ENCODE results near the gene GATA2.

Gene GATA2

DNA sequence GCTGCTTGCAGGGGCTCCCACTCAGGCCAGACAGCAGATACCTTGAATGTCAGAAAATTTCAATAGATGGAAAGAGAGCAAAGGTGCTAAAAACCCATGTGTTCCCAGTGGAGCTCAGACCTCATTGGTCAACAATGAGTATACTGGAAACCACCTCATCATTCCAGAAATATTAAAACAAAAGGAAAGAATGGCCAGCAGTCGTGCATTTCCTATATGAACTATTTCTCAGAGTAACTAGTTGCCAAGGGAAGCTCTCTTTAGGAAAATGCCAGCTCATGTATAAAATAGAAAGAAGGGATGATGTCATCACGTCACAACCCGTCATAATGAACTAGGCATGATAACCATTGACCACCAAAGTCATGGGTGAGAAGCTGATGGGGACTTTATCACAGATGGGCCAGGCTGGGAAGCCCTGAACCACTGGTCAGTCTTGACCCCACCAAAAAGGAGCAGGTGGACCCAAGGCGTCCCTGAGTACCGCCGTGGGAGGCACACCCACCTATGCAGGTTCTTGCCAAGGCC, 43.8 kb downstream of the GATA2 start:
- Histone ChIP-seq H3K27ac (replicated peaks) (no peak overlapping the region), H3K27me3 (ENCODE audit: insufficient read depth, poor library complexity, severe bottlenecking) (peaks cover 17% of the 10 kb centered on the region), H3K4me3 (replicated peaks; ENCODE audit: insufficient read depth, low read length) (no peak overlapping the region)
- TF ChIP-seq, protein P1, sequence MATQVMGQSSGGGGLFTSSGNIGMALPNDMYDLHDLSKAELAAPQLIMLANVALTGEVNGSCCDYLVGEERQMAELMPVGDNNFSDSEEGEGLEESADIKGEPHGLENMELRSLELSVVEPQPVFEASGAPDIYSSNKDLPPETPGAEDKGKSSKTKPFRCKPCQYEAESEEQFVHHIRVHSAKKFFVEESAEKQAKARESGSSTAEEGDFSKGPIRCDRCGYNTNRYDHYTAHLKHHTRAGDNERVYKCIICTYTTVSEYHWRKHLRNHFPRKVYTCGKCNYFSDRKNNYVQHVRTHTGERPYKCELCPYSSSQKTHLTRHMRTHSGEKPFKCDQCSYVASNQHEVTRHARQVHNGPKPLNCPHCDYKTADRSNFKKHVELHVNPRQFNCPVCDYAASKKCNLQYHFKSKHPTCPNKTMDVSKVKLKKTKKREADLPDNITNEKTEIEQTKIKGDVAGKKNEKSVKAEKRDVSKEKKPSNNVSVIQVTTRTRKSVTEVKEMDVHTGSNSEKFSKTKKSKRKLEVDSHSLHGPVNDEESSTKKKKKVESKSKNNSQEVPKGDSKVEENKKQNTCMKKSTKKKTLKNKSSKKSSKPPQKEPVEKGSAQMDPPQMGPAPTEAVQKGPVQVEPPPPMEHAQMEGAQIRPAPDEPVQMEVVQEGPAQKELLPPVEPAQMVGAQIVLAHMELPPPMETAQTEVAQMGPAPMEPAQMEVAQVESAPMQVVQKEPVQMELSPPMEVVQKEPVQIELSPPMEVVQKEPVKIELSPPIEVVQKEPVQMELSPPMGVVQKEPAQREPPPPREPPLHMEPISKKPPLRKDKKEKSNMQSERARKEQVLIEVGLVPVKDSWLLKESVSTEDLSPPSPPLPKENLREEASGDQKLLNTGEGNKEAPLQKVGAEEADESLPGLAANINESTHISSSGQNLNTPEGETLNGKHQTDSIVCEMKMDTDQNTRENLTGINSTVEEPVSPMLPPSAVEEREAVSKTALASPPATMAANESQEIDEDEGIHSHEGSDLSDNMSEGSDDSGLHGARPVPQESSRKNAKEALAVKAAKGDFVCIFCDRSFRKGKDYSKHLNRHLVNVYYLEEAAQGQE (IDR thresholded peaks at IDR 0.05; ENCODE audit: insufficient replicate concordance, low read depth), result no peak
- TF ChIP-seq SPI1 (IDR thresholded peaks at IDR 0.05; ENCODE audit: borderline replicate concordance, low read depth) (no peak), GABPA (IDR thresholded peaks at IDR 0.05; ENCODE audit: low read depth) (no peak), POLR2AphosphoS5 (IDR thresholded peaks at IDR 0.05; ENCODE audit: low read depth) (no peak)
- TF ChIP-seq, protein P2, sequence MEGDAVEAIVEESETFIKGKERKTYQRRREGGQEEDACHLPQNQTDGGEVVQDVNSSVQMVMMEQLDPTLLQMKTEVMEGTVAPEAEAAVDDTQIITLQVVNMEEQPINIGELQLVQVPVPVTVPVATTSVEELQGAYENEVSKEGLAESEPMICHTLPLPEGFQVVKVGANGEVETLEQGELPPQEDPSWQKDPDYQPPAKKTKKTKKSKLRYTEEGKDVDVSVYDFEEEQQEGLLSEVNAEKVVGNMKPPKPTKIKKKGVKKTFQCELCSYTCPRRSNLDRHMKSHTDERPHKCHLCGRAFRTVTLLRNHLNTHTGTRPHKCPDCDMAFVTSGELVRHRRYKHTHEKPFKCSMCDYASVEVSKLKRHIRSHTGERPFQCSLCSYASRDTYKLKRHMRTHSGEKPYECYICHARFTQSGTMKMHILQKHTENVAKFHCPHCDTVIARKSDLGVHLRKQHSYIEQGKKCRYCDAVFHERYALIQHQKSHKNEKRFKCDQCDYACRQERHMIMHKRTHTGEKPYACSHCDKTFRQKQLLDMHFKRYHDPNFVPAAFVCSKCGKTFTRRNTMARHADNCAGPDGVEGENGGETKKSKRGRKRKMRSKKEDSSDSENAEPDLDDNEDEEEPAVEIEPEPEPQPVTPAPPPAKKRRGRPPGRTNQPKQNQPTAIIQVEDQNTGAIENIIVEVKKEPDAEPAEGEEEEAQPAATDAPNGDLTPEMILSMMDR (IDR thresholded peaks at IDR 0.05; ENCODE audit: insufficient read depth, low read length), result no peak
- DNase-seq (ENCODE audit: low read depth in 1 of 2, low spot score in 1 of 2), result no peak

DNA sequence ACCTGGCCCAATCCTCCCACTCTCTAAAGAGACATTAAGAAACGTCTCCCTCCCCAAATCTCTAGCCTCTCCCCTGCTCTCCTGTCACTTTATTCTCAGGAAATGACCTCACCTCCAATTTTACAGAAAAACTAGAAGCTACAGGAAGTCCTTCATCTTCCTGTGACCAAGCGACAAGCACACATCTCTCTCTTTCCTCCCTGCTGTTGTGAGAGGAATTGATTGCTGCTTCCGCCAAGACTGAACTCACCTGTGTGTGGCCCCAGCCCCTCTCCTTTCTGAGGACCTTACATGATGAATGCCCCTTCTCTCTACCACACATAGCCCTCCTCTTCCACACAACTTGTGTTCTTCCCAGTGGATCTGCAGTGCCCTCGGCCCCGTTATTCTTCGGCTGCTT, 44.5 kb downstream of the GATA2 start:
- DNase-seq (ENCODE audit: low read depth in 1 of 2, low spot score in 1 of 2), result no peak
- H3K27ac ChIP-seq (replicated peaks), result no peak overlapping the region
- TF ChIP-seq SPI1 (IDR thresholded peaks at IDR 0.05; ENCODE audit: borderline replicate concordance, low read depth) (no peak), GABPA (IDR thresholded peaks at IDR 0.05; ENCODE audit: low read depth) (no peak), POLR2AphosphoS5 (IDR thresholded peaks at IDR 0.05; ENCODE audit: low read depth) (no peak)
- TF ChIP-seq, protein P1 (IDR thresholded peaks at IDR 0.05; ENCODE audit: insufficient replicate concordance, low read depth), result no peak
- TF ChIP-seq, protein P2 (IDR thresholded peaks at IDR 0.05; ENCODE audit: insufficient read depth, low read length), result no peak
- peaks cover 12% of the 10 kb centered on the region for H3K27me3 ChIP-seq (ENCODE audit: insufficient read depth, poor library complexity, severe bottlenecking)
- no peak overlapping the region for H3K4me3 ChIP-seq (replicated peaks; ENCODE audit: insufficient read depth, low read length)

DNA sequence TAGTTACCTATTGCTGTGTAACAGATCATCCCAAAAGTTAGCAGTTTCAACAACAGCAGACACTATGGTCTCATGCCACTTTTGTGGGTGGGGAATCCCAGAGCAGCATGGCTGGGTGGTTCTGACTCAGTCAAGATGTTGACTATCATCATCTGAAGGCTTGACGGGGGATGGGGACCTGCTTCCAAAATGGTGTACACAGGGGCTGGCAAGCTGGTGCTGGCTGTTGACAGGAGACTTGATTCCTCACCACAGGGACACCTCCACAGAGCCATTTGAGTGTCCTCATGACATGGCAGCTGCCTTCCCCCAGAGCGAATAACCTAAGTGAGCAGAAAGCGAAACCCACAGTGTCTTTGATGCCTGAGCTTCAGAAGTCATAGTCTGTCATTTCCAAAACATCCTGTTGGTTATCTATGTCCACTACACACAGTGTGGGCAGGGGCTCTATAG, 45.4 kb downstream of the GATA2 start:
- TF ChIP-seq GABPA (IDR thresholded peaks at IDR 0.05; ENCODE audit: low read depth), result no peak
- TF ChIP-seq SPI1 (IDR thresholded peaks at IDR 0.05; ENCODE audit: borderline replicate concordance, low read depth), result no peak
- no peak for TF ChIP-seq POLR2AphosphoS5 (IDR thresholded peaks at IDR 0.05; ENCODE audit: low read depth)
- TF ChIP-seq, protein P2 (IDR thresholded peaks at IDR 0.05; ENCODE audit: insufficient read depth, low read length), result no peak
- TF ChIP-seq, protein P1 (IDR thresholded peaks at IDR 0.05; ENCODE audit: insufficient replicate concordance, low read depth), result no peak
- Histone ChIP-seq H3K4me3 (replicated peaks; ENCODE audit: insufficient read depth, low read length) (no peak overlapping the region), H3K27ac (replicated peaks) (no peak overlapping the region), H3K27me3 (ENCODE audit: insufficient read depth, poor library complexity, severe bottlenecking) (peaks cover 10% of the 10 kb centered on the region)
- no peak for DNase-seq (ENCODE audit: low read depth in 1 of 2, low spot score in 1 of 2)
